HG03280 (cell line): ENCODE measurements around the gene MFRP.

ENCODE experiments used
- ATAC-seq: cut with Tn5 transposase; IDR thresholded peaks from one replicate; pipeline ENCODE4 v1.9.1; 2021; ENCODE audit warnings: mild to moderate bottlenecking, moderate library complexity; ENCODE audit not compliant: unreplicated experiment

MFRP gene

GRCh38 chr11:119298726-119299125 is 47.8 kb downstream of the MFRP start:
- ATAC-seq: no peak

- no peak for ATAC-seq
Observed at GRCh38 chr11:119297938-119298337, 48.6 kb downstream of the MFRP start.

GRCh38 chr11:119295178-119295577 is 51.3 kb downstream of the MFRP start:
- ATAC-seq: no peak

- no peak for ATAC-seq
Observed at GRCh38 chr11:119293461-119293860, 53.0 kb downstream of the MFRP start.

- no peak for ATAC-seq
Observed at GRCh38 chr11:119290894-119291497, 55.5 kb downstream of the MFRP start.
